Sigmoid colon (tissue), 7 donors: ENCODE measurements around the gene SECISBP2L. TPM values are rescaled to one million over a fixed set of nuclear protein-coding genes. Genes with fewer than 3 reads are reported as not detected.

Experiments
- DNase-seq: peaks from one replicate; pipeline ENCODE4 v3.0.0-alpha.2; 2019
- H3K27ac ChIP-seq, 4 donors: fragments of 200-600 bp; sonication (generic); one replicate each; pipeline ENCODE4 v1.5.1; 2016 to 2019; ENCODE audit warnings: mild to moderate bottlenecking in 1 of 4
- H3K27me3 ChIP-seq, 3 donors: fragments of 200-600 bp; sonication (generic); one replicate each; pipeline ENCODE4 v1.5.1; 2019; ENCODE audit warnings: mild to moderate bottlenecking in 1 of 3
- H3K36me3 ChIP-seq, 4 donors: fragments of 200-600 bp; sonication (generic); one replicate each; pipeline ENCODE4 v1.5.1; 2016 to 2019
- H3K4me1 ChIP-seq, 4 donors: fragments of 200-600 bp; sonication (generic); one replicate each; pipeline ENCODE4 v1.5.1; 2017 to 2019
- H3K4me3 ChIP-seq, 4 donors: fragments of 200-600 bp; sonication (generic); one replicate each; pipeline ENCODE4 v1.5.1; 2017 to 2019; ENCODE audit warnings: mild to moderate bottlenecking in 2 of 4, moderate library complexity in 1 of 4
- H3K9me3 ChIP-seq, 4 donors: fragments of 200-600 bp in 3 of 4; sonication (generic) in 3 of 4; one replicate each; pipeline versions ENCODE4 v1.5.1 to v1.6.1; 2013 to 2019
- CTCF ChIP-seq, 4 experiments: fragments of 450-650 bp in 3 of 4; fragments of 200-600 bp in 1 of 4; IDR thresholded peaks; one replicate each; pipeline ENCODE4 v1.5.1; 2016 to 2019; ENCODE audit warnings: antibody characterized with exemption in 4 of 4, mild to moderate bottlenecking in 3 of 4, moderate library complexity in 2 of 4
- EP300 ChIP-seq, 4 donors: sonication (generic); formaldehyde crosslinking; IDR thresholded peaks; one replicate each; pipeline ENCODE4 v1.6.1; 2017; ENCODE audit warnings: antibody characterized with exemption in 4 of 4
- POLR2A ChIP-seq, 2 donors: fragments of 450-650 bp; IDR thresholded peaks; one replicate each; pipeline ENCODE4 v1.6.1; 2016; ENCODE audit warnings: antibody characterized with exemption in 2 of 2, mild to moderate bottlenecking in 2 of 2, moderate library complexity in 2 of 2
- POLR2AphosphoS5 ChIP-seq, 4 donors: sonication (generic); formaldehyde crosslinking; IDR thresholded peaks; one replicate each; pipeline ENCODE4 v1.6.1; 2017; ENCODE audit warnings: antibody characterized with exemption in 4 of 4
- WGBS, 2 donors: extraction: QIAGEN DNeasy Blood & Tissue Kit; methylation state at CpG; one replicate each; pipeline ENCODE4 v1.1.7; 2013; 5-methylcytosine and 5-hydroxymethylcytosine counted together
- intact Hi-C: fragments of 100-400 bp; cut with DNase I; formaldehyde crosslinking; loops from one replicate; pipeline ENCODE4 v1.15.1; 2023
- polyA plus RNA-seq, 3 donors: library from polyadenylated mRNA; stranded (reverse); fragments of 200-250 nt; gene quantifications; one replicate each; pipeline ENCODE4 v1.2.3, GENCODE V29; 2013
- total RNA-seq, 4 donors: library from RNA; depleted of rRNA; stranded (reverse); fragments of >200 nt; gene quantifications; one replicate each; pipeline ENCODE4 v1.1.0, GENCODE V29; 2016
- donor health status: healthy with polysubstance abuse.
- donor health status: Bipolar disorder and iron deficiency.
- donor health status: healthy.

The SECISBP2L gene
- total and polyA plus RNA-seq, 7 donors: 7.2 to 47.6 (median 34.1) TPM

- H3K27me3 ChIP-seq: no peaks in the 10 kb centered on the region
- H3K9me3 ChIP-seq: no peaks in the 10 kb centered on the region
- no peaks in the 10 kb centered on the region for H3K4me1 ChIP-seq
- DNase-seq: no peak
- H3K27ac ChIP-seq: no peak overlapping the region
- H3K4me3 ChIP-seq: no peak overlapping the region
- intact Hi-C loops: no loop called here
- 76 to 89% methylated on average over 1 of the region's 1 CpG for WGBS, 2 donors
- TF ChIP-seq POLR2AphosphoS5 (IDR thresholded peaks at IDR 0.05): no peak
- no peak for TF ChIP-seq CTCF (IDR thresholded peaks at IDR 0.05)
- no peak for TF ChIP-seq EP300 (IDR thresholded peaks at IDR 0.05)
- TF ChIP-seq POLR2A (IDR thresholded peaks at IDR 0.05): no peak
- no peaks in the 10 kb centered on the region for H3K36me3 ChIP-seq
These were observed 12.3 kb upstream of the SECISBP2L start for GRCh38 chr15:49058559-49058958.

GRCh38 chr15:49055630-49056029 is 9.4 kb upstream of the SECISBP2L start:
- Histone ChIP-seq H3K4me3 (no peak overlapping the region), H3K4me1 (no peaks in the 10 kb centered on the region), H3K9me3 (no peaks in the 10 kb centered on the region), H3K36me3 (no peaks in the 10 kb centered on the region), H3K27me3 (no peaks in the 10 kb centered on the region), H3K27ac (no peak overlapping the region)
- WGBS, 2 donors: 83 to 89% methylated on average over 2 of the region's 2 CpGs
- intact Hi-C loops: no loop called here
- DNase-seq: no peak
- TF ChIP-seq POLR2AphosphoS5 (IDR thresholded peaks at IDR 0.05) (no peak), POLR2A (IDR thresholded peaks at IDR 0.05) (no peak), EP300 (IDR thresholded peaks at IDR 0.05) (no peak), CTCF (IDR thresholded peaks at IDR 0.05) (no peak)

GRCh38 chr15:49052662-49053061 is 6.4 kb upstream of the SECISBP2L start:
- Histone ChIP-seq H3K9me3 (no peaks in the 10 kb centered on the region), H3K36me3 (no peaks in the 10 kb centered on the region), H3K4me1 (no peaks in the 10 kb centered on the region), H3K27me3 (no peaks in the 10 kb centered on the region), H3K27ac (no peak overlapping the region), H3K4me3 (no peak overlapping the region)
- WGBS, 2 donors: 94 to 95% methylated on average over 4 of the region's 4 CpGs
- intact Hi-C loops: no loop called here
- no peak for DNase-seq
- TF ChIP-seq POLR2AphosphoS5 (IDR thresholded peaks at IDR 0.05): no peak
- no peak for TF ChIP-seq EP300 (IDR thresholded peaks at IDR 0.05)
- no peak for TF ChIP-seq POLR2A (IDR thresholded peaks at IDR 0.05)
- TF ChIP-seq CTCF (IDR thresholded peaks at IDR 0.05): no peak

GRCh38 chr15:49047456-49047855 is 1.2 kb upstream of the SECISBP2L start:
- intact Hi-C loops: loop anchor here (5.0 to 10.0 kb wide), 6 partner anchors 110 to 1307 kb away; partner anchors contain the start of genes COPS2, DUT, EID1 and GABPB1
- TF ChIP-seq POLR2A (IDR thresholded peaks at IDR 0.05) (no peak), CTCF (IDR thresholded peaks at IDR 0.05) (no peak), POLR2AphosphoS5 (IDR thresholded peaks at IDR 0.05) (no peak), EP300 (IDR thresholded peaks at IDR 0.05) (no peak)
- H3K27me3 ChIP-seq: no peaks in the 10 kb centered on the region

GRCh38 chr15:49045751-49046219 is 461 bp downstream of the SECISBP2L start:
- H3K4me3 ChIP-seq: peak overlapping the region; percentile 91 to 99 (median 95)
- peaks cover 0 to 44% (median 41%) of the 10 kb centered on the region in 4 donors for H3K4me1 ChIP-seq
- DNase-seq: no peak
- 0% methylated on average over 17 of the region's 17 CpGs for WGBS, 2 donors
- H3K27me3 ChIP-seq: no peaks in the 10 kb centered on the region
- intact Hi-C loops: loop anchor here (5.0 to 10.0 kb wide), 6 partner anchors 112 to 1309 kb away; partner anchors contain the start of genes COPS2, DUT, EID1 and GABPB1
- no peaks in the 10 kb centered on the region for H3K36me3 ChIP-seq
- TF ChIP-seq POLR2AphosphoS5 (IDR thresholded peaks at IDR 0.05) (no peak), EP300 (IDR thresholded peaks at IDR 0.05) (no peak), CTCF (IDR thresholded peaks at IDR 0.05) (no peak), POLR2A (IDR thresholded peaks at IDR 0.05) (no peak)
- peak overlapping the region; percentile 91 to 95 (median 93) for H3K27ac ChIP-seq
- H3K9me3 ChIP-seq: no peaks in the 10 kb centered on the region

More at GRCh38 chr15:49047456-49047855, 1.2 kb upstream of the SECISBP2L start:
- no peak for DNase-seq
- Histone ChIP-seq H3K4me1 (peaks cover 0 to 30% (median 27%) of the 10 kb centered on the region in 4 donors), H3K36me3 (no peaks in the 10 kb centered on the region), H3K27ac (no peak overlapping the region), H3K9me3 (no peaks in the 10 kb centered on the region), H3K4me3 (no peak overlapping the region)
